ENCODE measurements around the gene GADD45G.

DNA sequence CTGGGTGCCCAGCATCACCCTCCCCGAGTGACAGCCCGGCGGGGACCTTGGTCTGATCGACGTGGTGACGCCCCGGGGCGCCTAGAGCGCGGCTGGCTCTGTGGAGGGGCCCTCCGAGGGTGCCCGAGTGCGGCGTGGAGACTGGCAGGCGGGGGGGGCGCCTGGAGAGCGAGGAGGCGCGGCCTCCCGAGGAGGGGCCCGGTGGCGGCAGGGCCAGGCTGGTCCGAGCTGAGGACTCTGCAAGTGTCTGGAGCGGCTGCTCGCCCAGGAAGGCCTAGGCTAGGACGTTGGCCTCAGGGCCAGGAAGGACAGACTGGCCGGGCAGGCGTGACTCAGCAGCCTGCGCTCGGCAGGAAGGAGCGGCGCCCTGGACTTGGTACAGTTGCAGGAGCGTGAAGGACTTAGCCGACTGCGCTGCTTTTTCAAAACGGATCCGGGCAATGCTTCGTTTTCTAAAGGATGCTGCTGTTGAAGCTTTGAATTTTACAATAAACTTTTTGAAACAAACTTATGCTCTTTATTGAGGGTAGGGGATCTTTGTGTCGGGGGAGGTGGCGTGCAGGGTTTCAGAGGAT, 1.3 kb downstream of the GADD45G start:
- TF ChIP-seq, protein P1, sequence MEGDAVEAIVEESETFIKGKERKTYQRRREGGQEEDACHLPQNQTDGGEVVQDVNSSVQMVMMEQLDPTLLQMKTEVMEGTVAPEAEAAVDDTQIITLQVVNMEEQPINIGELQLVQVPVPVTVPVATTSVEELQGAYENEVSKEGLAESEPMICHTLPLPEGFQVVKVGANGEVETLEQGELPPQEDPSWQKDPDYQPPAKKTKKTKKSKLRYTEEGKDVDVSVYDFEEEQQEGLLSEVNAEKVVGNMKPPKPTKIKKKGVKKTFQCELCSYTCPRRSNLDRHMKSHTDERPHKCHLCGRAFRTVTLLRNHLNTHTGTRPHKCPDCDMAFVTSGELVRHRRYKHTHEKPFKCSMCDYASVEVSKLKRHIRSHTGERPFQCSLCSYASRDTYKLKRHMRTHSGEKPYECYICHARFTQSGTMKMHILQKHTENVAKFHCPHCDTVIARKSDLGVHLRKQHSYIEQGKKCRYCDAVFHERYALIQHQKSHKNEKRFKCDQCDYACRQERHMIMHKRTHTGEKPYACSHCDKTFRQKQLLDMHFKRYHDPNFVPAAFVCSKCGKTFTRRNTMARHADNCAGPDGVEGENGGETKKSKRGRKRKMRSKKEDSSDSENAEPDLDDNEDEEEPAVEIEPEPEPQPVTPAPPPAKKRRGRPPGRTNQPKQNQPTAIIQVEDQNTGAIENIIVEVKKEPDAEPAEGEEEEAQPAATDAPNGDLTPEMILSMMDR (IDR thresholded peaks at IDR 0.05) = no peak
- no peak for TF ChIP-seq ZFX (IDR thresholded peaks at IDR 0.05; ENCODE audit: borderline replicate concordance)
